ENCODE results near the gene CDC42SE2.
"Not testable (repeated sequence)": the region's sequence is repeated elsewhere in the genome, so short reads cannot be mapped to it uniquely, and the experiment has no call there.

The CDC42SE2 gene

DNA sequence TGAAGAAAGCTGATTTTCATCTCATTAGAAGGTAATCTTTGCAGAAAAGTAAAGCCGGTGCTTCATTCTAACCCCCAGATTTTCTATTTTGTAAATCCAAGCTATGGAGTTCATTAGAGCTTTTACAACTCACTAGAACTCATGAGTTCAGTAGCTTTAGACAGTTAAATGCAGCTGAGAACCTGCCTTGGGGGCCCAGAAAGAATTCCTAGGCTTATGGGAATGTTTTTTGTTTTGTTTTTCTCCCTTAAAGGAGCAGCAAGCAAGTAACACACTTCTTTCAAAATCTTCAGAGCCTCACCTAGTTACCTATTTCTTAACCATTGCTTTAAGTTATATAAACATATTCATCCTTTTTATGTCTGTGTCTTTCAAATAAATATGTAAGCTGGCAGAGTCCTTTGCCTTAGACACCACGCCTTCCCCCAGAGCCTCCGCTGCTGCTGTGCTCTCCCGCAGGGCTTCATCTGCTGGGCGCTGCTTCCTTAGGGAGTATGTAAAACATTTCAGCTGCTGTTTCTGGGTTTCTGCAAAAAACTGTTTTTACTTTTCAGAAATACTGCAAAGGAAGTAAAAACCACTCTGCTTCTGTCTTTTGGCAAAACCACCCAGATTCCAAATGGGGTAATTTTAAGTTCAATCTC, 132.9 kb downstream of the CDC42SE2 start:
- no peak for DNase-seq

DNA sequence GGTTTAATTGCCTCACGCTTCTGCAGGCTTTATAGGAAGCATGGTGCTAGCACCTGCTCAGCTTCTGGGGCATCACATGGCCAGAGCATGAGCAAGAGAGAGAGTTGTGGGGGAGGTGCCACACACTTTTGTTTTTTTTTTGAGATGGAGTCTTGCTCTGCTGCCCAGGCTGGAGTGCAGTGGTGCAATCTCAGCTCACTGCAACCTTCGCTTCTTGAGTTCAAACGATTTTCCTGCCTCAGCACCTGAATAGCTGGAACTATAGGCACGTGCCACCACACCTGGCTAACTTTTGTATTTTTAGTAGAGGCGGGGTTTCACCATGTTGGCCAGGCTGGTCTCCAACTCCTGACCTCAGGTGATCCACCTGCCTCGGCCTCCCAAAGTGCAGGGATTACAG, 135.2 kb downstream of the CDC42SE2 start:
- not testable (repeated sequence) for DNase-seq

GRCh38 chr5:131400585-131400984, 136.7 kb downstream of the CDC42SE2 start:
- DNase-seq, result no peak

- DNase-seq, result no peak
Observed at GRCh38 chr5:131405674-131406073, 141.8 kb downstream of the CDC42SE2 start.

GRCh38 chr5:131406076-131406475, 142.2 kb downstream of the CDC42SE2 start:
- no peak for DNase-seq

- no peak for DNase-seq
Observed at GRCh38 chr5:131406975-131407638, 143.3 kb downstream of the CDC42SE2 start.

- DNase-seq, result no peak
Observed at GRCh38 chr5:131413605-131414559, 150.0 kb downstream of the CDC42SE2 start.

- no peak for DNase-seq
Observed at GRCh38 chr5:131416729-131417128, 152.9 kb downstream of the CDC42SE2 start.

- peak; percentile 84 for DNase-seq
Observed at GRCh38 chr5:131417240-131417869, 153.5 kb downstream of the CDC42SE2 start.

DNA sequence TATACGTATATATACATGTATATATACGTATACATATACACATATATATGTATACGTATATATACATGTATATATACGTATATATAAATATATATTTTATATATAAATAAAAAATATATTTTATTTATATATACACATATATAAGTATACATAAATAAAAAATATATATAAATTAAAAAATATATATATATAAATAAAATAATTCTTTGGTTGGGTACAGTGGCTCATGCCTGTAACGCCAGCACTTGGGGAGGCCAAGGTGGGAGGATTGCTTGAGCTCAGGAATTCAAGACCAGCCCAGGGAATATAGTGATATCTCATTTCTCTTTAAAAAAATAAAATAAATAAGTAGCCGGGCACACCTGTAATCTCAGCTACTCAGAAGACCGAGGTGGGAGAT, 155.0 kb downstream of the CDC42SE2 start:
- no peak for DNase-seq

DNA sequence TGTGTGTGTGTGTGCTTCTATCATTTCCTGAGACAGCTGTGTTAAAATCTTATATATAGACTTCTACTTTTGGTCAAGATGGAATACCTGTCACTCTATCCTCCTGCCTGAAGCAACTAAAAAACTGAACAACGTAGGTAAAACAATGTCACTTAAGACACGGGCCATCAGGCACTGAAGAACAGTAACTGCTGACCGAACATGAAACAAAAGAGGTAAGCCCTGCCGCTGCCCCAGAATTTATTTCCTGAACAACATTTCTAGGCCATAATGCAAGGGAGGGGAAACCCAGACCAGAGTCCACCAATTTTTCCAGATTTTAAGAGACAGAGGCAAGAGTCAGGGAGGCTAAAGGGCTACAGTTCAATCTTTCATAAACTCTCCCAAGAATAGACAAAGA, 156.0 kb downstream of the CDC42SE2 start:
- DNase-seq, result no peak

- DNase-seq, result no peak
Observed at GRCh38 chr5:131423056-131423455, 159.2 kb downstream of the CDC42SE2 start.

GRCh38 chr5:131426011-131426410, 162.2 kb downstream of the CDC42SE2 start:
- no peak for DNase-seq

DNA sequence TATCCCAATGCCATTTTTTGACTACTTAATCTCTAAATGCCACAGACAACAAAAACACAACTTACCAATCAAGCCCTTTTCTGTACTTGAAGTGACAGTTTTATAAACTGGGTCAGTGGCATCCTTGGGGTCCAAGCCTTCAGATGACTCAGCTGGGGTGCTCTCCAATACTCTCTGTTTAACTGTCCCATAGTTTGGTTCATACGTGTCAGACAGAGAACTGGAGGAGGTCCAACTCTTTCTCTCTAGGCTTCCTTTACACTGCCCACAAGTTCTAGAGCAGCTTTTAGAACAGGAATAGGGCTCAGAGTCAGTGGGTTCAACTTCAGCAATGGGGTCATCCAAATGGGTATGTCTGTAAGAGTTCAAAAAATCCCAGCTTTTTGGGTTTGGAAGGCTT, 166.9 kb downstream of the CDC42SE2 start:
- no peak for DNase-seq

- DNase-seq, result no peak
Observed at GRCh38 chr5:131431794-131432193, 167.9 kb downstream of the CDC42SE2 start.

GRCh38 chr5:131433109-131433508, 169.3 kb downstream of the CDC42SE2 start:
- no peak for DNase-seq

GRCh38 chr5:131436081-131436480, 172.2 kb downstream of the CDC42SE2 start:
- no peak for DNase-seq

DNA sequence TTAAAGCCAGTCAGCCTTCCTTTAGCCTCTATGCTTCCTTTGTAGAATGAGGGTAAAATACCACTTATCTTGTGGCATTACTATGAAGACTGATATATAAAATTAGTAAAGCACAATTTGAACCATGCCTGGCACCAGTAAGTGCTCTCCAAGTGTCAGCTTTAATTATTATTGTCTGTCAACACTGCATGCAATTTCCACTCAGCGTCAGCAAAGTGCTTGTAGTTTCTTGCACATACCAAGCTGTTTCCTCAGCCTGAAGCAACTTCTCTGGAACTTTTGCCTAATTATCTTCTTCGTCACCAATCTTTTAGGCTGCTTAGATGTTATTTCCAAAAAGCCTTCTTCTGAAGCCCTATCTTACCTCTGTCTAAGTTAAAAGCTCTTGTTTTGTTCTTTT, 177.3 kb downstream of the CDC42SE2 start:
- no peak for DNase-seq

All from right forelimb (tissue), 1 donor.